ENCODE measurements around the gene MACROH2A2. TPM values are rescaled to one million over a fixed set of nuclear protein-coding genes. Genes with fewer than 3 reads are reported as not detected.
"Not testable (repeated sequence)": the region's sequence is repeated elsewhere in the genome, so short reads cannot be mapped to it uniquely, and the experiment has no call there.

The MACROH2A2 gene
- total RNA-seq, 2 experiments from 2014 or later: 3.6 to 4.2 TPM

GRCh38 chr10:70068925-70069324 lies 16.3 kb downstream of the MACROH2A2 start:
- ATAC-seq: no peak
- intact Hi-C loops (cut with DNase I, micrococcal nuclease): no loop called here
- no peaks in the 10 kb centered on the region for H3K9me3 Mint-ChIP-seq (ENCODE audit: low read depth)
- H3K27me3 Mint-ChIP-seq: no peaks in the 10 kb centered on the region
- no peak overlapping the region for H3K4me3 Mint-ChIP-seq
- DNase-seq: no peak
- H3K36me3 Mint-ChIP-seq (ENCODE audit: low read depth): no peaks in the 10 kb centered on the region
- H3K4me1 Mint-ChIP-seq: no peaks in the 10 kb centered on the region
- no peak overlapping the region for H3K27ac Mint-ChIP-seq
- POLR2A ChIA-PET: no interaction called here
- CTCF ChIA-PET: interaction anchor here (0.6 kb wide), 1 partner anchor 327 kb away, joined by 3 read pairs; no protein-coding TSS in a partner anchor

GRCh38 chr10:70069346-70069745 lies 16.7 kb downstream of the MACROH2A2 start:
- no peaks in the 10 kb centered on the region for H3K27me3 Mint-ChIP-seq
- no peak for DNase-seq
- no peak overlapping the region for H3K4me3 Mint-ChIP-seq
- H3K4me1 Mint-ChIP-seq: no peaks in the 10 kb centered on the region
- intact Hi-C loops (cut with DNase I, micrococcal nuclease): no loop called here
- ChIA-PET CTCF (no interaction called here), POLR2A (no interaction called here)
- no peak for ATAC-seq
- H3K9me3 Mint-ChIP-seq (ENCODE audit: low read depth): no peaks in the 10 kb centered on the region
- H3K27ac Mint-ChIP-seq: no peak overlapping the region
- H3K36me3 Mint-ChIP-seq (ENCODE audit: low read depth): no peaks in the 10 kb centered on the region

GRCh38 chr10:70070834-70071233 lies 18.2 kb downstream of the MACROH2A2 start:
- H3K27ac Mint-ChIP-seq: no peak overlapping the region
- DNase-seq: no peak
- ATAC-seq: no peak
- no peaks in the 10 kb centered on the region for H3K9me3 Mint-ChIP-seq (ENCODE audit: low read depth)
- ChIA-PET POLR2A (no interaction called here), CTCF (interaction anchor here (0.6 to 1.0 kb wide), 2 partner anchors 45 to 773 kb away, joined by 3 read pairs; no protein-coding TSS in a partner anchor)
- H3K4me3 Mint-ChIP-seq: no peak overlapping the region
- H3K27me3 Mint-ChIP-seq: no peaks in the 10 kb centered on the region
- no peaks in the 10 kb centered on the region for H3K4me1 Mint-ChIP-seq
- no peaks in the 10 kb centered on the region for H3K36me3 Mint-ChIP-seq (ENCODE audit: low read depth)
- intact Hi-C loops (cut with DNase I, micrococcal nuclease): no loop called here

- Mint-ChIP-seq H3K4me3 (no peak overlapping the region), H3K36me3 (ENCODE audit: low read depth) (no peaks in the 10 kb centered on the region), H3K27me3 (peaks cover 2% of the 10 kb centered on the region), H3K27ac (no peak overlapping the region), H3K9me3 (ENCODE audit: low read depth) (no peaks in the 10 kb centered on the region), H3K4me1 (no peaks in the 10 kb centered on the region)
- intact Hi-C loops (cut with DNase I, micrococcal nuclease): no loop called here
- POLR2A ChIA-PET: no interaction called here
- DNase-seq: no peak
- CTCF ChIA-PET: interaction anchor here (1.9 kb wide), 1 partner anchor 42 kb away, joined by 5 read pairs; no protein-coding TSS in a partner anchor
- ATAC-seq: no peak
These were observed 21.5 kb downstream of the MACROH2A2 start for GRCh38 chr10:70074165-70074564.

GRCh38 chr10:70074971-70075370 lies 22.3 kb downstream of the MACROH2A2 start:
- CTCF ChIA-PET: no interaction called here
- Mint-ChIP-seq H3K36me3 (ENCODE audit: low read depth) (no peaks in the 10 kb centered on the region), H3K27me3 (peaks cover 2% of the 10 kb centered on the region), H3K4me3 (no peak overlapping the region), H3K27ac (no peak overlapping the region), H3K9me3 (ENCODE audit: low read depth) (no peaks in the 10 kb centered on the region), H3K4me1 (no peaks in the 10 kb centered on the region)
- no peak for DNase-seq
- intact Hi-C loops (cut with DNase I, micrococcal nuclease): no loop called here
- no peak for ATAC-seq
- POLR2A ChIA-PET: no interaction called here

- Mint-ChIP-seq H3K4me3 (no peak overlapping the region), H3K27ac (no peak overlapping the region), H3K27me3 (peaks cover 2% of the 10 kb centered on the region), H3K36me3 (ENCODE audit: low read depth) (no peaks in the 10 kb centered on the region), H3K9me3 (ENCODE audit: low read depth) (no peaks in the 10 kb centered on the region), H3K4me1 (no peaks in the 10 kb centered on the region)
- ATAC-seq: no peak
- no peak for DNase-seq
- ChIA-PET CTCF (interaction anchor here (1.2 kb wide), 1 partner anchor 38 kb away, joined by 4 read pairs; no protein-coding TSS in a partner anchor), POLR2A (no interaction called here)
- intact Hi-C loops (cut with DNase I, micrococcal nuclease): no loop called here
These were observed 25.7 kb downstream of the MACROH2A2 start for GRCh38 chr10:70078329-70078728.

GRCh38 chr10:70078937-70079336 lies 26.3 kb downstream of the MACROH2A2 start:
- H3K27ac Mint-ChIP-seq: no peak overlapping the region
- H3K27me3 Mint-ChIP-seq: peaks cover 2% of the 10 kb centered on the region
- no peaks in the 10 kb centered on the region for H3K36me3 Mint-ChIP-seq (ENCODE audit: low read depth)
- H3K4me1 Mint-ChIP-seq: no peaks in the 10 kb centered on the region
- ChIA-PET POLR2A (no interaction called here), CTCF (interaction anchor here (1.2 to 1.5 kb wide), 2 partner anchors 13 to 38 kb away, joined by 3 to 4 read pairs; no protein-coding TSS in a partner anchor)
- H3K9me3 Mint-ChIP-seq (ENCODE audit: low read depth): no peaks in the 10 kb centered on the region
- no peak for DNase-seq
- H3K4me3 Mint-ChIP-seq: no peak overlapping the region
- intact Hi-C loops (cut with DNase I, micrococcal nuclease): no loop called here
- ATAC-seq: no peak

GRCh38 chr10:70080789-70081188 lies 28.1 kb downstream of the MACROH2A2 start:
- H3K4me3 Mint-ChIP-seq; H3K27ac Mint-ChIP-seq; ATAC-seq; H3K27me3 Mint-ChIP-seq; intact Hi-C loops (cut with DNase I, micrococcal nuclease); H3K4me1 Mint-ChIP-seq; H3K9me3 Mint-ChIP-seq (ENCODE audit: low read depth); DNase-seq; H3K36me3 Mint-ChIP-seq (ENCODE audit: low read depth): not testable (repeated sequence)
- POLR2A ChIA-PET: interaction anchor here (0.6 kb wide), 1 partner anchor 346 kb away, joined by 3 read pairs; no protein-coding TSS in a partner anchor
- CTCF ChIA-PET: interaction anchor here (0.6 to 1.5 kb wide), 4 partner anchors 11 to 131 kb away, joined by 3 to 5 read pairs (median 3); no protein-coding TSS in a partner anchor

- POLR2A ChIA-PET: no interaction called here
- H3K9me3 Mint-ChIP-seq (ENCODE audit: low read depth): no peaks in the 10 kb centered on the region
- no peak overlapping the region for H3K4me3 Mint-ChIP-seq
- DNase-seq (no peak), ATAC-seq (no peak)
- no peaks in the 10 kb centered on the region for H3K27me3 Mint-ChIP-seq
- no peaks in the 10 kb centered on the region for H3K4me1 Mint-ChIP-seq
- intact Hi-C loops (cut with DNase I, micrococcal nuclease): loop anchor here in 1 of 2 experiments (1.0 kb wide), 1 partner anchor 280 kb away; no protein-coding TSS in a partner anchor
- CTCF ChIA-PET: no interaction called here
- H3K36me3 Mint-ChIP-seq (ENCODE audit: low read depth): no peaks in the 10 kb centered on the region
- H3K27ac Mint-ChIP-seq: no peak overlapping the region
These were observed 31.5 kb downstream of the MACROH2A2 start for GRCh38 chr10:70084189-70084588.

- Mint-ChIP-seq H3K36me3 (ENCODE audit: low read depth) (no peaks in the 10 kb centered on the region), H3K27me3 (no peaks in the 10 kb centered on the region), H3K4me1 (peaks cover 2% of the 10 kb centered on the region), H3K27ac (no peak overlapping the region), H3K4me3 (no peak overlapping the region), H3K9me3 (ENCODE audit: low read depth) (no peaks in the 10 kb centered on the region)
- ChIA-PET CTCF (no interaction called here), POLR2A (no interaction called here)
- no peak for DNase-seq
- intact Hi-C loops (cut with DNase I, micrococcal nuclease): no loop called here
- ATAC-seq: no peak
These were observed 33.4 kb downstream of the MACROH2A2 start for GRCh38 chr10:70085975-70086613.

GRCh38 chr10:70087616-70088307 lies 35.1 kb downstream of the MACROH2A2 start:
- intact Hi-C loops (cut with DNase I, micrococcal nuclease): no loop called here
- no peak for ATAC-seq

GRCh38 chr10:70088308-70088698 lies 35.7 kb downstream of the MACROH2A2 start:
- intact Hi-C loops (cut with DNase I, micrococcal nuclease): no loop called here
- Mint-ChIP-seq H3K27ac (no peak overlapping the region), H3K9me3 (ENCODE audit: low read depth) (no peaks in the 10 kb centered on the region), H3K27me3 (no peaks in the 10 kb centered on the region), H3K36me3 (ENCODE audit: low read depth) (no peaks in the 10 kb centered on the region), H3K4me1 (peaks cover 19% of the 10 kb centered on the region), H3K4me3 (no peak overlapping the region)
- ChIA-PET CTCF (no interaction called here), POLR2A (no interaction called here)
- ATAC-seq (no peak), DNase-seq (no peak)

More at GRCh38 chr10:70087616-70088307, 35.1 kb downstream of the MACROH2A2 start:
- no peaks in the 10 kb centered on the region for H3K36me3 Mint-ChIP-seq (ENCODE audit: low read depth)
- no peak for DNase-seq
- CTCF ChIA-PET: no interaction called here
- no peaks in the 10 kb centered on the region for H3K9me3 Mint-ChIP-seq (ENCODE audit: low read depth)
- no peaks in the 10 kb centered on the region for H3K27me3 Mint-ChIP-seq
- H3K4me3 Mint-ChIP-seq: no peak overlapping the region
- POLR2A ChIA-PET: no interaction called here
- peaks cover 15% of the 10 kb centered on the region for H3K4me1 Mint-ChIP-seq
- no peak overlapping the region for H3K27ac Mint-ChIP-seq

Measured in activated CD4-positive, alpha-beta T cell treated with anti-CD3 and anti-CD28 coated beads for 36 hours (primary cell).